Occipital lobe (tissue), 2 donors: ENCODE measurements around the gene RGS5. TPM values are rescaled to one million over a fixed set of nuclear protein-coding genes. Genes with fewer than 3 reads are reported as not detected.

Source experiments
- DNase-seq: peaks from one replicate; lab custom pipeline; 2025; lab: John Stamatoyannopoulos, UW
- total RNA-seq: library from RNA; depleted of rRNA; stranded (reverse); fragments of >200 nt; gene quantifications from one replicate; pipeline ENCODE4 v1.2.3, GENCODE V29; 2014

Gene RGS5
- total RNA-seq, 1 donor from 2014 or later = 15.8 TPM

GRCh38 chr1:163145435-163145834 lies 57.3 kb downstream of the RGS5 start:
- no peak for DNase-seq

DNA sequence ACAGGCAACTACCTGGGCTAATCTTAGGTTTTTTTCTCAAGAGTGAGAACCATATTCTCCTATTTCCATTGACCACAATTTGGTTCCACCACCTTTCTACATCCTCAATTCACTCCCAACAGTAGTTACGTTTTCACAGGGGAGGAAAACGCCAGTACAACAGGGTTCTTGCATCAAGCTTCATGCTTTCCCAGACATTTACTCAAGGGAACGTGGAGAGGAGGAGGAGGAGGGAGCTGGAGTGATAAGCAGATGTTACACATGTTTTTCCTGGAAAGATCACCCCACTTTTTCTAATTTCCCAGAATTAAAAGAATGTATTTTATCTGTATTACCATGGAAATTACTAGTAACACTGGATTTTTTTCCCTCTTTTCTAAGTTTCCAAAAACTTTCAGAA lies 58.3 kb downstream of the RGS5 start:
- no peak for DNase-seq

DNA sequence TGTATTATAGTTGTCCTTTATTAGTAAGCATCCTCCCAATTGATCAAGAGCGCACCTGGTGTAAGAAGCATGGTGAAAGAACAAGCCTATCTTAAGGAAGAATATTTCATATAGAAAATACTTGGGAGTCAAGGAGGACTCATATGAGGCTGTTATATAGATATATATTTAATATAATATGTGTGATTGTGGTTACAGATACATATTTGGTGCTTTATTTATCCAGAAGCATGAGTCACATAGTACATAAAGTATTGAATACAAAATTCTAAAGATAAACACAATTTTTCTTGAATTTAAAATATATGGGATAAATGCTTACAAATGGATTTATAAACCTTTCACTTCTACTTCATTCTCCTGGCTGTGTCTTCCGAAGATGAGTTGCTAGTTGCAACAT lies 60.6 kb downstream of the RGS5 start:
- no peak for DNase-seq

- DNase-seq = no peak
Observed at GRCh38 chr1:163141556-163141955, 61.2 kb downstream of the RGS5 start.

DNA sequence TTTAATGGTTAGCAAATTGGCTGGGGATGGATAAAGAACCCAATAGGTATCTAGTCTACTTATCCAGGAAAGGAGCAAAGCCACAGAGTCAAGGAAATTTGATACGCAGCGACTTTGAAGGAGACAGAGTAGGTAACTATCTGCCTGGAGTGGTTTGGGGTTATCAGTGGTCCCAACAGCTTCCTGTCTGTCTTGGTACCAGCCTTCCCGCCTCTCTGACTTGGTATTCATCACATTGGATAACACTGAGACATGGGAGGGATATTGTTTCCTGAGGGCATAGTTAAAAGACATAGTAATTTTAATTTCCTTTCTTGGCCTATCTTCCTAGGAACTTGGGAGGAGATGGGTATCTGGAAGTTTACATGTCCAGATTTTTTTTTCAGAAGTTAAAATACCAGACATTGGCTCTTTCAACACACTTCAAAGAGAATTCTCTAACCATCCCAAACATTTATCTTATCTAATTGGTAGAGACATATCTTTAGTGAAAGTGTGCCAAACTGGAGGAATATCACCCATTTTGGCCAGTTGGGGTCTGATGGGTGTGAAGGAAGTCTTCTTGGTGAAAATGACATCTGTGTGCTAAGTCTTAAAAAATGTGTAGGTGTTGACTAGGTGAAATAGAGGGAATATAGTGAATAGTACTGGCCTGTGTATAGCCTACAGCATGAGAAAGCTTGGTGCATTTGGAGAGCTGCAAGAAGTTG lies 65.0 kb downstream of the RGS5 start:
- no peak for DNase-seq

DNA sequence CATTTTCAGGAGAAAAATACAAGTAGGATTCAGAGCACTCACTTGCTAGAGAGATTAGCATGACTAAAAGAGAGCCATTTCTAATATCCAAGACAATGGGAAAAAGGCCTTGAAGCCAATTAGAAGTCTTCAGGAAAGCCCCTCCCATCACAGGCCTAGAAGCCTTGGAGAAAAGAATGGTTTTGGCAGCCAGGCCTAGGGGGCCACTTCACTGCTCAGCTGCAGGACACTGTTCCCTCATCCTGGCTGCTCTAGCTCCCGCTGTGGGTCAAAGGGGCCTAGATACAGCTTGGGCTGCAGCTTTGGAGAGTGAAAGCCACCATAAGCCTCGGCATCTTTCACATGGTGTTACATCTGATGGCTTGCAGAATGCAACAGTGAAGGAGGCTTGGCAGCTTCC lies 70.7 kb downstream of the RGS5 start:
- DNase-seq = no peak

- no peak for DNase-seq
Observed at GRCh38 chr1:163130225-163130856, 72.4 kb downstream of the RGS5 start.

- no peak for DNase-seq
Observed at GRCh38 chr1:163128282-163128681, 74.4 kb downstream of the RGS5 start.

DNA sequence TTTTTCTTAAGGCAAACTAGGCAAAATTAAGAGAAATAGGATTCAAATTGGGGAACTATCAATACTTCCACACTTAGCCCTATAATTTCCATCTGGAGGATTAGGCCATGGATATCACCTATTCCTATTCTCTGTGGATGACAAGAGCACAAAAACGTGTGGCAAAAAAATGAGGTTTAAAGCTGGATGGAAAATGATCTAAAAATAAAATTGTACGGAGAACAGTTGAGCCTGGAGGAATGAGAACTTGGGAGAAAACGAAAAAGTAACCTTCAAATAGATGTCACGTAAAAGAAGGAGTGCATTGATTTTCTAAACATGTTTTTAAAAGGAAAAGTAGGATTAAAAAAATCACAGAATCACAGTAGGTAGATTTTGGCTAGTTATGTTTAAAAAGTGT lies 77.9 kb downstream of the RGS5 start:
- no peak for DNase-seq

DNA sequence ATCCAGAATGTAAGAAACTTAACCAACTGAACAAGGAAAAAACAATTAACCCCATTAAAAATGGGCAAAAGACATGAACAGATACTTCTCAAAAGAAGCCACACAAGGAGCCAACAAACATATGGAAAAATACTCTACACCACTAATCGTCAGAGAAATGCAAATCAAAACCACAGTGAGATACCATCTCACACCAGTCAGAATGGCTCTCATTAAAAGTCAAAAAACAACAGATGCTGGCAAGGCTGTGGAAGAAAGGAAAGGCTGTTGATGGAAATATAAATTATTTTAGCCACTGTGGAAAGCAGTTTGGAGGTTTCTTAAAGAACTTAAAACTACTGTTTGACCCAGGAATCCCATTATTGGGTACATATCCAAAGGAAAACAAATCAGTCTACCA lies 82.3 kb downstream of the RGS5 start:
- no peak for DNase-seq

DNA sequence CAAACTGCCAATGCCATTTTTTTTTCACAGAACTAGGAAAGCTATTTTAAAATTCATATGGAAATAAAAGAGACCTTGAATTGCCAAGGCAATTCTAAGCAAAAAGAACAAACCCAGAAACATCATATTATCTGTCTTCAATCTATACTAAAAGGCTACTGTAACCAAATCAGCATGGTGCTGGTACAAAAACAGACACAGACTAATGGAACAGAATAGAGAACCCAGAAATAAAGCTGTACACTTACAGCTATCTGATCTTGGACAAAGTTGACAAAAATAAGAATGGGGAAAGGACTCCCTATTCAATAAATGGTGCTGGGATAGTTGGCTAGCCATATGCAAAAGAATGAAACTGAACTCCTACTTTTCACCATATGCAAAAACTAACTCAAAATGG lies 83.0 kb downstream of the RGS5 start:
- no peak for DNase-seq

DNA sequence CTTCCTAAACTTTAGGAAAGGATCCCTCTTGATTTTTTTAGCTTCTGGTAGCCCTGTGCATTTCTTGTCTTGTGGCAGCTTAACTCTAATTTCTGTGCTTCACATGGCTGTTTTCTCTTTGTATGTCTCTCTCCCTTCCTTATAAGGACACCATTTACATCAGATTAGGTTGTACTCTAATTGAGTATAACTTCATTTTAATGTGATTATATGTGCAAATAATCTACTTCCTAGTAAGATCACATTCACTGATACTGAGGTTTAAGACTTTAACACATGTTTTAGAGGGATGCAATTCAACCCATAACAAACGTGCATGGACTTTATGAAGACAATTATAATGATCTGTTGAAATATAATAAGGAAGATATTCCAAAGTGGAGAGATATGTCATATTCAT lies 86.8 kb downstream of the RGS5 start:
- no peak for DNase-seq

GRCh38 chr1:163107655-163108054 lies 95.1 kb downstream of the RGS5 start:
- DNase-seq = no peak

DNA sequence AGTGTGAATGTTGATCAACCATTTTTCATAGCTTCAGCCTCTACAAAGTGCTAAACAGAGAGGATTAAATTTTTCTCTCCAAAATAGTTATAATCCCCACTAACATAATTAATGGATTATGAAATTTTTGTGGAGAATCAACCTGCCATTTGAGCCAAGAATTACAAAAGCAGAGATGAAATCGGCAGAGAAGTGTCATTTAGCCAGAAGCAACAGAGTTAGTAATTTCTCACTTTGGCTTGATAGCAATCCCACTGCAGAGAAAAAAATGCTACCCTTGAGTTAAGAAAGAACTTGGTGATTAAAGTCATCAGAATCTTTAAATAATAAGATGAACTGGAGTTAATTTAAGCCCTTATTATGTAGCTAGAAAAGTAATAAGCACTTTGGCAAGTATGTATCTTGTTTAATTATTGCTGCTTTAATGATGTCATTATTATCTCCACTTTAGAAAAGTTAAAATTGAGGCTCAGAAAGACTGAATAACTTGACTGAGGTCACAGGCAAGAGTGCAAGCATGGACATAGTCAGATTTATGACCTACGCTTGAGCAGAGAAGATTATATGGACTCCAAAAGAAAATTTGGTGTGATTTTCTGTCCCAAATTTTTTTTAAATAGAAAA lies 96.2 kb downstream of the RGS5 start:
- DNase-seq = no peak

- DNase-seq = no peak
Observed at GRCh38 chr1:163104385-163105099, 98.2 kb downstream of the RGS5 start.

DNA sequence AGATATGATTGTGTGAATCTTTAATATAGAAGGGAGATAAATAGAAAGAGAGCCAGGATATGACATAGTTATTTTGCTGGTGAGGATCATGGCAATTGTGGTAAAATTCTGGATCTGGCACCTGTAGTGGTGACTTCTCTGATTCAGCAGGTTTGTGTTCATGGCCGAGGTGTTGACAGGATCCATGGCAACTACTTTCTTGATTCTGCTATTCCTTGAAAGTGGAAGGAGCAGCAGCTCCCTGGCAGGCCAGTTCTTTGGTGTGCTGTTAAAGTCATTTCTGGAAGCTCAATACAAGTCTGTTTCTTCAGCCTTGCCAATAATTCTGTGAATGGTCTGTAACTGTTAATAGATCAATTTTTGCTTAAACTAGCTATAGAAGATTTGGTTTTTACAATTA lies 100.1 kb downstream of the RGS5 start:
- no peak for DNase-seq

GRCh38 chr1:163095213-163095612 lies 107.5 kb downstream of the RGS5 start:
- DNase-seq = no peak

- no peak for DNase-seq
Observed at GRCh38 chr1:163094589-163094988, 108.1 kb downstream of the RGS5 start.

GRCh38 chr1:163094182-163094581 lies 108.5 kb downstream of the RGS5 start:
- DNase-seq = no peak

GRCh38 chr1:163093579-163093978 lies 109.1 kb downstream of the RGS5 start:
- no peak for DNase-seq

DNA sequence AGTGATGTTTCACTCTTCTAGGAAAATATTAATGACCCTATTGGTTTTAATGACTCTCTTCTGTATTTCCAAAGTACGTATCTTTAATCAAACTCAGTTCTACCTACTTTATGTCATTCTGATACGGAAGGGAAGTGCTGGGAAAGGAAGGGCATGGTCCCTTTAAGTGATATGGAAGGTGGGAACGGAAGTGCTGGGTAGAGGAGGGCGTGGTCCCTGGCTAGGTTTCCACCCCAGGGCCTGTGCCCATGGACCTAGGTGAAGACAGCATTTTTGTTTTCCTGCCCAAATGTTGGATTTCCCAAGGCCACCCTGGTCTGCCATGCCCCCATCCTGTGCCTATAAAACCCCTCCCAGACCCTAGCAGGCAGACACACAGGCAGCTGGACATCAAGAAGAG lies 109.5 kb downstream of the RGS5 start:
- DNase-seq = no peak
